Tibial nerve (tissue), 4 donors: ENCODE measurements around the gene KAZN.

Experiments used
- EP300 ChIP-seq, 2 donors: sonication (generic); formaldehyde crosslinking; IDR thresholded peaks; one replicate each; pipeline ENCODE4 v1.6.1; 2017; ENCODE audit warnings: antibody characterized with exemption in 2 of 2, mild to moderate bottlenecking in 1 of 2
- POLR2A ChIP-seq, 2 donors: fragments of 450-650 bp; IDR thresholded peaks; one replicate each; pipeline ENCODE4 v1.6.1; 2017; ENCODE audit warnings: antibody characterized with exemption in 2 of 2, mild to moderate bottlenecking in 2 of 2, moderate library complexity in 2 of 2
- TF ChIP-seq, protein P1 (sequence below), 5 experiments: fragments of 200-600 bp in 3 of 5; fragments of 450-650 bp in 2 of 5; sonication (generic) in 3 of 5; IDR thresholded peaks; one replicate each; pipeline ENCODE4 v1.5.1; 2016 to 2019; ENCODE audit warnings: antibody characterized with exemption in 5 of 5, mild to moderate bottlenecking in 3 of 5, moderate library complexity in 2 of 5

DNA sequence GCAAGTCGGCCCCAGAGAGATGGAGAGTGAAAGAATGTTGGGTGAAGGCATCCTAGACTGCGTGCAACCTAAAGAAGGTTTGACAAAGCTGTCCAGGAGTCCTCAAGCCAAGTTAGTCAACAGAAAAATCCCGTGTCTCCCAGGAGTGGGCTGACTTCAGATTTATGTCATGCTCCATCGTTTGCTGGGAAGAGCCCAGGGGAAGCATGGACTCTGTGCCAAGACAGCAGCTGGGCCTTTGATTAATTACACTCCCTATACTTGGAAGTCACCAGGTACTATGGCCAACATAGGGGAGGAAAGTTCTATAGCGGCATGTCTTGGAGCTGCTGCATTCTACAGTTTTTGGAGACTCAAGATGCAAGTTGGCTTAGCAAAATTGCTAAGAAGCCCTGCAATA, 247.4 kb downstream of the KAZN start:
- TF ChIP-seq, protein P1, sequence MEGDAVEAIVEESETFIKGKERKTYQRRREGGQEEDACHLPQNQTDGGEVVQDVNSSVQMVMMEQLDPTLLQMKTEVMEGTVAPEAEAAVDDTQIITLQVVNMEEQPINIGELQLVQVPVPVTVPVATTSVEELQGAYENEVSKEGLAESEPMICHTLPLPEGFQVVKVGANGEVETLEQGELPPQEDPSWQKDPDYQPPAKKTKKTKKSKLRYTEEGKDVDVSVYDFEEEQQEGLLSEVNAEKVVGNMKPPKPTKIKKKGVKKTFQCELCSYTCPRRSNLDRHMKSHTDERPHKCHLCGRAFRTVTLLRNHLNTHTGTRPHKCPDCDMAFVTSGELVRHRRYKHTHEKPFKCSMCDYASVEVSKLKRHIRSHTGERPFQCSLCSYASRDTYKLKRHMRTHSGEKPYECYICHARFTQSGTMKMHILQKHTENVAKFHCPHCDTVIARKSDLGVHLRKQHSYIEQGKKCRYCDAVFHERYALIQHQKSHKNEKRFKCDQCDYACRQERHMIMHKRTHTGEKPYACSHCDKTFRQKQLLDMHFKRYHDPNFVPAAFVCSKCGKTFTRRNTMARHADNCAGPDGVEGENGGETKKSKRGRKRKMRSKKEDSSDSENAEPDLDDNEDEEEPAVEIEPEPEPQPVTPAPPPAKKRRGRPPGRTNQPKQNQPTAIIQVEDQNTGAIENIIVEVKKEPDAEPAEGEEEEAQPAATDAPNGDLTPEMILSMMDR (IDR thresholded peaks at IDR 0.05), result no peak
- no peak for TF ChIP-seq POLR2A (IDR thresholded peaks at IDR 0.05)
- TF ChIP-seq EP300 (IDR thresholded peaks at IDR 0.05), result no peak
